K562 (cell line): ENCODE results near the gene COL15A1. TPM values are rescaled to one million over a fixed set of nuclear protein-coding genes. Genes with fewer than 3 reads are reported as not detected.

Experiments used
- ATF1 ChIP-seq, 2 experiments: fragments of 450-650 bp in 1 of 2; IDR thresholded peaks; 2 replicates each; pipeline ENCODE4 v1.6.1; 2016; ENCODE audit warnings: missing compliant biosample characterization in 1 of 2, missing genetic modification characterization in 1 of 2
- CAMTA2 ChIP-seq: fragments of 250-450 bp; sonication (Bioruptor Pico); conservative IDR thresholded peaks from 2 replicates; pipeline ENCODE4 v1.5.1; 2022
- GABPA ChIP-seq: fragments of 200-800 bp; sonication (Bioruptor generic); conservative IDR thresholded peaks from 2 replicates; pipeline ENCODE4 v1.6.1; 2016; ENCODE audit warnings: low read depth, missing genetic modification characterization, missing compliant biosample characterization
- MBD2 ChIP-seq: sonication (generic); IDR thresholded peaks from 2 replicates; pipeline ENCODE4 v1.6.1; 2016; ENCODE audit warnings: low read depth, borderline replicate concordance
- PHF20 ChIP-seq: fragments of 450-650 bp; IDR thresholded peaks from 2 replicates; pipeline ENCODE4 v1.6.1; 2018; ENCODE audit not compliant: partially characterized antibody
- SMC3 ChIP-seq: conservative IDR thresholded peaks from 2 replicates; pipeline ENCODE4 v1.6.1; 2011; ENCODE audit warnings: low read depth, low read length, improper control_type of control experiment; ENCODE audit not compliant: insufficient read depth
- U2AF1 ChIP-seq: fragments of 200-400 bp; formaldehyde crosslinking; optimal IDR thresholded peaks from 2 replicates; pipeline ENCODE3; 2017; ENCODE audit warnings: mild to moderate bottlenecking, low read depth, low read length, moderate library complexity
- ZNF12 ChIP-seq: sonication (generic); formaldehyde crosslinking; IDR thresholded peaks from 2 replicates; pipeline ENCODE4 v1.4.0; 2020; ENCODE audit warnings: mild to moderate bottlenecking, missing genetic modification reagents
- ZNF133 ChIP-seq: fragments of 250-450 bp; sonication (Bioruptor Pico); IDR thresholded peaks from 2 replicates; pipeline ENCODE4 v1.4.0; 2020; ENCODE audit warnings: mild to moderate bottlenecking
- ZNF134 ChIP-seq: fragments of 250-450 bp; sonication (Bioruptor Pico); conservative IDR thresholded peaks from 2 replicates; pipeline ENCODE4 v1.4.0; 2020
- ZNF551 ChIP-seq: fragments of 250-450 bp; sonication (Bioruptor Pico); IDR thresholded peaks from 2 replicates; pipeline ENCODE4 v1.5.0; 2021; ENCODE audit warnings: mild to moderate bottlenecking, moderate library complexity
- ZNF583 ChIP-seq: fragments of 250-450 bp; sonication (Bioruptor Pico); IDR thresholded peaks from 2 replicates; pipeline ENCODE4 v1.4.0; 2020
- ZNF668 ChIP-seq: fragments of 250-450 bp; sonication (Bioruptor Pico); IDR thresholded peaks from 2 replicates; pipeline ENCODE4 v1.8.0; 2022; ENCODE audit warnings: mild to moderate bottlenecking, inconsistent platforms
- polyA plus RNA-seq, 8 experiments: library from polyadenylated mRNA; depleted of rRNA in 4 of 8; stranded (reverse) in 5 of 8; unstranded in 3 of 8; fragments of >200 nt; fragmentation: Nextera tagmentation in 2 of 8; fragmentation: Illumina TruSeq in 1 of 8; extraction: Ambion mirVana in 2 of 8; extraction: Trizol in 1 of 8; gene quantifications; 2 replicates each; pipeline versions ENCODE4 v1.2.1 to v1.2.3, GENCODE V29; 2011 to 2014; ENCODE audit warnings: inconsistent platforms in 1 of 8, missing spikeins in 1 of 8
- total RNA-seq, 7 experiments: library from RNA; depleted of rRNA in 6 of 7; stranded (reverse); fragments of >200 nt in 6 of 7; fragmentation: Illumina TruSeq in 2 of 7; extraction: Trizol in 2 of 7; gene quantifications; 2 replicates each; pipeline versions ENCODE4 v1.2.1 to v1.2.3, GENCODE V29; 2011 to 2021; ENCODE audit warnings: low replicate concordance in 1 of 7
- TF ChIP-seq, protein P1 (sequence below): fragments of 250-450 bp; sonication (Bioruptor Pico); IDR thresholded peaks from 2 replicates; pipeline ENCODE4 v1.5.0; 2021
- TF ChIP-seq, protein P2 (sequence below): sonication (generic); formaldehyde crosslinking; IDR thresholded peaks from 2 replicates; pipeline ENCODE4 v1.8.1; 2023; ENCODE audit warnings: mild to moderate bottlenecking, missing genetic modification reagents, moderate library complexity
- TF ChIP-seq, protein P3 (sequence below): fragments of 250-450 bp; sonication (Bioruptor Pico); IDR thresholded peaks from 2 replicates; pipeline ENCODE4 v1.4.0; 2020

COL15A1 gene
- total and polyA plus RNA-seq, 9 of the 15 experiments (the other 6 are each of a cell fraction or from before 2014, with no cell fraction given): 0.46 to 5.1 (median 2.6) TPM

DNA sequence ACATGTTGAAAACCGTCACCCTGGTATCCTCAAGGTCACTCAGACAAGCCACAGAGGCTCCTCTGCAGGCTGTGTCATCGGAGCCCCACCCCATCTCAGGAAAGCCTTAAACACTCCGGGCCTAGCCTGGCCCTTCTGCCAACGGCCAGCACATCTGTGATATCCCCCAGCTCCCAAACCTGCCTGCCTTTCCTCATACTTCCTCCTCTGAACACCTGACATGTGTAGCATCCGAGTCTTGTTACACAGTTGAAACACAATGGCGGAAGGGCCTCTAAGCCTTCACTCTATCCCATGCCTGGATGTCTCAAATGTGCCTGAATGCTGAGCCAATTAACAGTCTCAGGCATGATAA lies 128.3 kb downstream of the COL15A1 start (continued):
- TF ChIP-seq, protein P1, sequence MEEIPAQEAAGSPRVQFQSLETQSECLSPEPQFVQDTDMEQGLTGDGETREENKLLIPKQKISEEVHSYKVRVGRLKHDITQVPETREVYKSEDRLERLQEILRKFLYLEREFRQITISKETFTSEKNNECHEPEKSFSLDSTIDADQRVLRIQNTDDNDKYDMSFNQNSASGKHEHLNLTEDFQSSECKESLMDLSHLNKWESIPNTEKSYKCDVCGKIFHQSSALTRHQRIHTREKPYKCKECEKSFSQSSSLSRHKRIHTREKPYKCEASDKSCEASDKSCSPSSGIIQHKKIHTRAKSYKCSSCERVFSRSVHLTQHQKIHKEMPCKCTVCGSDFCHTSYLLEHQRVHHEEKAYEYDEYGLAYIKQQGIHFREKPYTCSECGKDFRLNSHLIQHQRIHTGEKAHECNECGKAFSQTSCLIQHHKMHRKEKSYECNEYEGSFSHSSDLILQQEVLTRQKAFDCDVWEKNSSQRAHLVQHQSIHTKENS (CRISPR knock-in tag): no peak
- no peak for TF ChIP-seq U2AF1
- peak; percentile 10; the same call in 1 of the 2 replicates for TF ChIP-seq ZNF583 (CRISPR knock-in tag)
- TF ChIP-seq, protein P2, sequence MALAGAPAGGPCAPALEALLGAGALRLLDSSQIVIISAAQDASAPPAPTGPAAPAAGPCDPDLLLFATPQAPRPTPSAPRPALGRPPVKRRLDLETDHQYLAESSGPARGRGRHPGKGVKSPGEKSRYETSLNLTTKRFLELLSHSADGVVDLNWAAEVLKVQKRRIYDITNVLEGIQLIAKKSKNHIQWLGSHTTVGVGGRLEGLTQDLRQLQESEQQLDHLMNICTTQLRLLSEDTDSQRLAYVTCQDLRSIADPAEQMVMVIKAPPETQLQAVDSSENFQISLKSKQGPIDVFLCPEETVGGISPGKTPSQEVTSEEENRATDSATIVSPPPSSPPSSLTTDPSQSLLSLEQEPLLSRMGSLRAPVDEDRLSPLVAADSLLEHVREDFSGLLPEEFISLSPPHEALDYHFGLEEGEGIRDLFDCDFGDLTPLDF (CRISPR knock-in tag): no peak
- no peak for TF ChIP-seq MBD2
- no peak for TF ChIP-seq ZNF133 (CRISPR knock-in tag)
- TF ChIP-seq, protein P3, sequence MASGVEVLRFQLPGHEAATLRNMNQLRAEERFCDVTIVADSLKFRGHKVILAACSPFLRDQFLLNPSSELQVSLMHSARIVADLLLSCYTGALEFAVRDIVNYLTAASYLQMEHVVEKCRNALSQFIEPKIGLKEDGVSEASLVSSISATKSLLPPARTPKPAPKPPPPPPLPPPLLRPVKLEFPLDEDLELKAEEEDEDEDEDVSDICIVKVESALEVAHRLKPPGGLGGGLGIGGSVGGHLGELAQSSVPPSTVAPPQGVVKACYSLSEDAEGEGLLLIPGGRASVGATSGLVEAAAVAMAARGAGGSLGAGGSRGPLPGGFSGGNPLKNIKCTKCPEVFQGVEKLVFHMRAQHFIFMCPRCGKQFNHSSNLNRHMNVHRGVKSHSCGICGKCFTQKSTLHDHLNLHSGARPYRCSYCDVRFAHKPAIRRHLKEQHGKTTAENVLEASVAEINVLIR (CRISPR knock-in tag): no peak; the same call in 1 of the 2 replicates
- TF ChIP-seq ZNF12: no peak
- TF ChIP-seq ZNF668 (CRISPR knock-in tag): 0 out of 2 replicates have a peak, but pooled peaks have one; percentile 49
- TF ChIP-seq ATF1 (CRISPR knock-in tag; IDR thresholded peaks at IDR 0.05): no peak
- peak; percentile 36; the same call in 1 of the 2 replicates for TF ChIP-seq ATF1 (tag; IDR thresholded peaks at IDR 0.05)
- no peak for TF ChIP-seq ZNF551
- TF ChIP-seq ZNF134 (CRISPR knock-in tag): 0 out of 2 replicates have a peak, but pooled peaks have one; percentile 30
- no peak for TF ChIP-seq SMC3
- TF ChIP-seq GABPA (tag): no peak
- TF ChIP-seq PHF20: no peak
- no peak for TF ChIP-seq CAMTA2
